HEK293T (cell line): ENCODE data around the gene TNFRSF13B.

Experiments
- CTCF ChIA-PET: fragments of 350-600 bp; formaldehyde crosslinking; extraction: SDS; loops from one replicate; lab custom pipeline; 2021; ENCODE audit warnings: antibody characterized with exemption, inconsistent platforms; lab: Yijun Ruan, JAX
- POLR2A ChIA-PET: fragments of 350-600 bp; formaldehyde crosslinking; extraction: SDS; loops from one replicate; lab custom pipeline; 2020; ENCODE audit warnings: antibody characterized with exemption, inconsistent platforms; lab: Yijun Ruan, JAX
- DNase-seq: peaks from one replicate; pipeline ENCODE4 v3.0.0; 2012; ENCODE audit warnings: mixed read lengths; ENCODE audit errors: extremely low spot score
- ARNT ChIP-seq: fragments of 450-650 bp; IDR thresholded peaks from 2 replicates; pipeline ENCODE4 v1.6.1; 2017; ENCODE audit warnings: mild to moderate bottlenecking
- BHLHE40 ChIP-seq: fragments of 450-650 bp; IDR thresholded peaks from 2 replicates; pipeline ENCODE4 v1.6.1; 2016; ENCODE audit warnings: mild to moderate bottlenecking, moderate library complexity, borderline replicate concordance
- CTBP1 ChIP-seq: fragments of 450-650 bp; IDR thresholded peaks from 2 replicates; pipeline ENCODE4 v1.6.1; 2016; ENCODE audit warnings: borderline replicate concordance
- ELF4 ChIP-seq: fragments of 450-650 bp; IDR thresholded peaks from 2 replicates; pipeline ENCODE4 v1.6.1; 2017; ENCODE audit warnings: antibody characterized with exemption
- FOXA1 ChIP-seq: fragments of 450-650 bp; IDR thresholded peaks from 2 replicates; pipeline ENCODE4 v1.6.1; 2016; ENCODE audit warnings: mild to moderate bottlenecking
- FOXK2 ChIP-seq: fragments of 450-650 bp; IDR thresholded peaks from 2 replicates; pipeline ENCODE4 v1.6.1; 2016; ENCODE audit warnings: mild to moderate bottlenecking
- FOXM1 ChIP-seq: fragments of 450-650 bp; IDR thresholded peaks from 2 replicates; pipeline ENCODE4 v1.6.1; 2017; ENCODE audit warnings: mild to moderate bottlenecking, borderline replicate concordance
- HDGF ChIP-seq: fragments of 450-650 bp; IDR thresholded peaks from 2 replicates; pipeline ENCODE4 v1.6.1; 2017; ENCODE audit warnings: antibody characterized with exemption, borderline replicate concordance
- L3MBTL2 ChIP-seq: fragments of 450-650 bp; conservative IDR thresholded peaks from 2 replicates; pipeline ENCODE4 v1.6.1; 2016; ENCODE audit warnings: mild to moderate bottlenecking
- LEF1 ChIP-seq: fragments of 450-650 bp; IDR thresholded peaks from 2 replicates; pipeline ENCODE4 v1.6.1; 2017; ENCODE audit warnings: mild to moderate bottlenecking, borderline replicate concordance
- NFRKB ChIP-seq: fragments of 450-650 bp; IDR thresholded peaks from 2 replicates; pipeline ENCODE4 v1.6.1; 2016; ENCODE audit warnings: mild to moderate bottlenecking, moderate library complexity
- SP1 ChIP-seq: fragments of 450-650 bp; IDR thresholded peaks from 2 replicates; pipeline ENCODE4 v1.6.1; 2017
- SUZ12 ChIP-seq: fragments of 450-650 bp; IDR thresholded peaks from 2 replicates; pipeline ENCODE4 v1.6.1; 2016; ENCODE audit warnings: mild to moderate bottlenecking
- TARDBP ChIP-seq: fragments of 450-650 bp; IDR thresholded peaks from 2 replicates; pipeline ENCODE4 v1.6.1; 2016
- ZNF384 ChIP-seq: fragments of 450-650 bp; IDR thresholded peaks from 2 replicates; pipeline ENCODE4 v1.6.1; 2016
- TF ChIP-seq, protein P1 (sequence below): fragments of 450-650 bp; IDR thresholded peaks from 2 replicates; pipeline ENCODE4 v1.6.1; 2016

Gene TNFRSF13B

DNA sequence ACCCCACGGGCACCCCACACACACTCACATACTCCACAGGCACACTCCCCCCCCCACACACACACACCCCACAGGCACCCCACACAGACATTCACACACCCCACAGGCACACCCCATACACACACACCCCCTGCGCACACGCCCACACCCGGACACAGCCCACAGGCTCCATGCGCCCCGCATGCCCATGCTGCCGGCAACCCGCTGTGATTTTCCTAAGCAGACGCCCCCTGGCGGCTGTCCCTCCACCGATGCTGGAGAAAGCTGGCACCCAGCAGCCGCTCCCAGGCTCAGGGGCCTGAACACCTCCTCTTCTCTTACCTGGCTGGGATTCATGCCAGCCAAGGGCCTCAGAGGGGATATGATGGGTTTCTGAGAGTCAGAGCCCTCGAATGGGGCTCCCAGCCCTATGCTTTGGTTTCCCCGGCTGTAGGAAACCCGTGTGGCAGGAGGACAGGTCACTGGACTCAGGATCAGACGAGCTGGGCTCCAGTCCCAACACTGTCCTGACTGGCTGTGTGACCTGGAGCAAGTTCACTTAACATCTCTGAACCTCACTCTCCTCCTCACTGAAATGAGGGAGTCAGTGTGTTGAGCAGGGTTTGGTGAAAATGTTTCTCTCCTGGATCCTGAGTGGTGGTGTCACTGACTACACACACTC, 19.6 kb upstream of the TNFRSF13B start:
- TF ChIP-seq SUZ12 (no peak), HDGF (no peak), L3MBTL2 (no peak), CTBP1 (no peak), FOXM1 (no peak), ARNT (no peak), BHLHE40 (no peak), ELF4 (no peak), FOXK2 (no peak), NFRKB (no peak), LEF1 (no peak), SP1 (no peak), ZNF384 (no peak), TARDBP (no peak), FOXA1 (no peak)
- TF ChIP-seq, protein P1, sequence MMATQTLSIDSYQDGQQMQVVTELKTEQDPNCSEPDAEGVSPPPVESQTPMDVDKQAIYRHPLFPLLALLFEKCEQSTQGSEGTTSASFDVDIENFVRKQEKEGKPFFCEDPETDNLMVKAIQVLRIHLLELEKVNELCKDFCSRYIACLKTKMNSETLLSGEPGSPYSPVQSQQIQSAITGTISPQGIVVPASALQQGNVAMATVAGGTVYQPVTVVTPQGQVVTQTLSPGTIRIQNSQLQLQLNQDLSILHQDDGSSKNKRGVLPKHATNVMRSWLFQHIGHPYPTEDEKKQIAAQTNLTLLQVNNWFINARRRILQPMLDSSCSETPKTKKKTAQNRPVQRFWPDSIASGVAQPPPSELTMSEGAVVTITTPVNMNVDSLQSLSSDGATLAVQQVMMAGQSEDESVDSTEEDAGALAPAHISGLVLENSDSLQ: no peak
- peak; percentile 89 for DNase-seq
- ChIA-PET POLR2A (interaction anchor here (1.0 kb wide), 1 partner anchor 456 kb away, joined by 6 read pairs; no protein-coding TSS in a partner anchor), CTCF (interaction anchor here (0.6 to 1.4 kb wide), 19 partner anchors 8 to 1149 kb away, joined by 3 to 11 read pairs (median 4); no protein-coding TSS in a partner anchor)

DNA sequence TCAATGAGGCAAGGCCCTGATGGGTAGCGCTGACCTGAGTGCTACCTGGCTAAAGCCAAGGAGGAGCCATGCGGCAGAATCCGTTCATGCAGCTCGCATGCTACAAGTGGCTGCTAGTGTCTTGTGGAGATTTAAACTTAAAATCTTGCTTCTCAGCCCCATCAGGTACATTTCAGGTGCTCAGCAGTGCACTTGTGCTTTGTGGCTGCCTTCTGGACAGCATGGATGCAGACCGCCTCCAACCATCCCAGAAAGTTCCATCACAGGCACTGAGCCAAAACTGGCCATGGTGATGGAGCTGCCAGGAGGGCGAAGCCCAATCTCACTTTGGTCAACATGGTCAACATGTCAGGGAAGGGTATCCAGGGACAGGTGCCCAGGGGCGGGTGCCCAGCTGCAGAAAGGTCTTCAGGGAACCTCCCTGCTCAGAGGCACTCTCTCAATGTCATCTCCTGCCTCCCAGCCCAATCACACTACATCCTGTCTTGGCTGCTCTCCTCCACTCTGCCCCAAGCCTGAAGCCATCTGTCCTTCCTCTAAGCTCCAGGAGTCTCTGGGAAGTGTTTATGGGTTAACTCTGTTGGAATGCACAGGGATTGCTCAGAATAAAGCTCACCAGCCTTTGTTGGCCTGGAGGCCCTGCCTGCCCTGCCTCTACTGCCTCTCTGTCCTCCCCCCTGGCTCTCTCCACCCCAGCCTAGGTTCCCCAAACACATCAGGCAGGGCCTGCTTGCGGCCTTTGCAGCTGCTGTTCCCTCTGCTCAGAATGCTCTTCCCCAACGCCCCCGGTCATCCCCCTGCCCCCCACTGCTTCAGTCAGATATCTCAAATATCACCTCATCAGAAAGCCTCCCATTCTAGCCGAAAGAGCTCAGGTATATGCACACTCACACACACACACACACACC, 18.3 kb upstream of the TNFRSF13B start:
- TF ChIP-seq LEF1: no peak
- no peak for TF ChIP-seq HDGF
- TF ChIP-seq SUZ12: no peak
- no peak for TF ChIP-seq FOXA1
- no peak for TF ChIP-seq ARNT
- no peak for TF ChIP-seq CTBP1
- TF ChIP-seq L3MBTL2: no peak
- TF ChIP-seq, protein P1: no peak
- TF ChIP-seq NFRKB: no peak
- TF ChIP-seq FOXK2: no peak
- no peak for TF ChIP-seq SP1
- no peak for TF ChIP-seq FOXM1
- no peak for TF ChIP-seq ZNF384
- no peak for TF ChIP-seq TARDBP
- no peak for TF ChIP-seq BHLHE40
- no peak for TF ChIP-seq ELF4
- DNase-seq: no peak
- CTCF ChIA-PET: interaction anchor here (0.8 kb wide), 1 partner anchor 10 kb away, joined by 4 read pairs; no protein-coding TSS in a partner anchor
- POLR2A ChIA-PET: no interaction called here

DNA sequence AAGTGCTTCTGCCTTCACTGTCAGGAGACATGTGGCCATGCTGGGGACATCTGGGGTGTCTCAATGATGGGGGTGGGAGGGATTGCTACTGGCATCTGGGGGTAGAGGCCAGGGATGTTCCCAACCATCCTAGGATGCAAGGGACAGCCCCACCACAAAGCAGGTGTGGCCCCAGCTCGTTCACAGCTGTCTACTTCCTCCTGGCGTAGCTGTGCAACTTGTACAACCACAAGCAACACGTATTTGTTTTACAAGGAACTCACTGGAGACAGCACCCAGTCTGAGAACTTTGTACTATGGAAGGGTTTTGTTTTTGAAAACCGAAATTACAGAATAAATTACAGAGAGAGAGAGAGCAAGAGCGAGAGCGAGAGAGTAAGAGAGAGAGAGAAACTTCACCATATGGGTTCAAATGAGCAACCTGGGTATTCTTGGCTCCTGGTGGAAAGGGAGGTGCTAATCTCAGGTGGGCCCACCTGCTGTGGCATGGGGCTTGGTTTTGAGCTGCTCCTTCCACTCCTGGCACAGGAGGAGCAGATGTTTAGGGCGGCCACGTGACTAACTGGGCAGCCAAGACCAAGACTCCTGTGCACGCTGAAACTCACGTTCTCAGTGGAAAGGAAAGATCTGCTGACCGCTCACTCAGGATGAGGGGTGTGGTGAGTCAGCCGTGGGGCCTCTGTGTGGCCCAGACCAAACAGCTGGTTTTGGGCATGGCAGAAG, 17.5 kb upstream of the TNFRSF13B start:
- no peak for TF ChIP-seq HDGF
- no peak for TF ChIP-seq SP1
- no peak for TF ChIP-seq FOXK2
- TF ChIP-seq LEF1: no peak
- no peak for TF ChIP-seq L3MBTL2
- no peak for TF ChIP-seq CTBP1
- TF ChIP-seq ZNF384: no peak
- TF ChIP-seq, protein P1: no peak
- TF ChIP-seq BHLHE40: no peak
- no peak for TF ChIP-seq ARNT
- no peak for TF ChIP-seq ELF4
- TF ChIP-seq SUZ12: no peak
- TF ChIP-seq FOXA1: no peak
- TF ChIP-seq FOXM1: no peak
- no peak for TF ChIP-seq NFRKB
- ChIA-PET POLR2A (no interaction called here), CTCF (no interaction called here)
- DNase-seq: no peak

DNA sequence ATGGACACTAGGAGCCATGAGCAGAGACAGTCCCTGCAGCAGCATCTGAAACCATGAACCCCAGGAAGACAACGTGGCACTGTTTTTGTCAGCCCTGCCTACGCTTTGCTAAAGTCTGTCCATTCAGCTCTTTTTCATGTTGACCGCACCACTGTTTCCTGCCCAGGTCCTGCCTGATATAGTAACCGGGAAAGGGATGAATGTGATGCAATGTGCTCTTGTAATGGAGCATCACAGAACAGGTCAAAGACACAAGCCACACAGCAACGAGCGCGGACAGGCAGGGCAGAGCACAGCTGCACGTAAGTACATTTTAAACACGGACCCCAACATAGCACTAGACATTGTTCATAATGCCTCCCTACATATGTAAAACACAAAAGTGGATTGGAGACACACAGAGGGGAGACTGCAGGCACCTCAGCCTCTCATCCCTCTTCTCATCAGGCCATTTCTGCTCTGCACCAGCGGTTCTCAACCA, 16.9 kb upstream of the TNFRSF13B start:
- no peak for DNase-seq
- ChIA-PET POLR2A (interaction anchor here (1.4 kb wide), 1 partner anchor 19 kb away, joined by 4 read pairs; no protein-coding TSS in a partner anchor), CTCF (no interaction called here)
- TF ChIP-seq, protein P1: no peak
- TF ChIP-seq SUZ12 (no peak), FOXA1 (no peak), LEF1 (no peak), L3MBTL2 (no peak), FOXM1 (no peak), HDGF (no peak), BHLHE40 (no peak)
